ENCODE data around the gene ROPN1B.

DNA sequence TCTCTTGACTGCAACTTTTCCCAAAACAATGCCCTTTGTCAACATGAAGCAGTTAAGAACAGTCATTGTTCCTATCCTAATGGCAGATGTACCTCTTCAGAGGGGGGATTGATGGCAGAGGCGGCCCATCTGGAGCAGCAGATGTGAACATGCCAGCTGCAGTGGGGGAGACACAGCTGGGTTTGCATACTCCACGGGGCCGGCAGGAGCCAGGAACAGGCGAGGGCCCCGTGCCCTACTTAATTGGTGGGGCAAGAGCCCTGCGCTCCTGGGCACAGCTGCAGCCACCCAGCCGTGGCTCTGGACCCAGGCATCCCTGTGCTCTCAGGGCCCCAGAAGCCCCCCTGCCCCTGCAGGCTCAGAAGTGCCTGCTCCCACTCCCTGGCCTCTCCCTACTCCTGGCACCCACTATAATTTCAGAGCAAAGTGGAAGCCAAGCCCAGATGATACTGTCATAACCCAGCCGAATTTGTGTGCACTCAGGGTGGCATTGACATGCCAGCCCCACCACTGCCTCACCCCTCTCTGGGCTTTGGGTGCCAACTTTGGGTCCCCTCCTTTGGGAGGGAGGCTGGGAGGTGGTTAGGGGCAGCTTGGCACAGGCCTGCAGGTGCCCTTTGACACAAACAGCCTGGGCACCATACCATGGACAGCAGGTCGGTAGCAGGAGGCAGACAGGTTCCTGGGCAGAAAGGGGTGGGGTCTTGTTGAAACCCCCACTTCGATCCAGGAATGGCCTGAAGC lies 34.6 kb downstream of the ROPN1B start:
- no peak for TF ChIP-seq GATA2 (IDR thresholded peaks at IDR 0.05; ENCODE audit: low read depth, low read length)
- no peak for TF ChIP-seq GATA3 (IDR thresholded peaks at IDR 0.05; ENCODE audit: low read depth, low read length)

All from SH-SY5Y (cell line).